Nephron progenitor cell (in vitro differentiated cells): ENCODE results near the gene SLC25A19.
"Not testable (repeated sequence)": the region's sequence is repeated elsewhere in the genome, so short reads cannot be mapped to it uniquely, and the experiment has no call there.

ENCODE experiments used
- DNase-seq: peaks from one replicate; pipeline ENCODE4 v3.0.0; 2021
- H3K27ac Mint-ChIP-seq: 2 replicates; pipeline ENCODE4 v1.8.0; 2021; ENCODE audit warnings: mild to moderate bottlenecking, moderate library complexity, mixed read lengths
- H3K27me3 Mint-ChIP-seq: 2 replicates; pipeline ENCODE4 v1.8.0; 2021; ENCODE audit warnings: mild to moderate bottlenecking, low read depth, mixed read lengths; ENCODE audit not compliant: poor library complexity
- H3K36me3 Mint-ChIP-seq: 2 replicates; pipeline ENCODE4 v1.8.0; 2021; ENCODE audit warnings: low read depth, mixed read lengths
- H3K4me1 Mint-ChIP-seq: 2 replicates; pipeline ENCODE4 v1.8.0; 2021; ENCODE audit warnings: mixed read lengths
- H3K4me3 Mint-ChIP-seq: 2 replicates; pipeline ENCODE4 v1.8.0; 2021; ENCODE audit warnings: mild to moderate bottlenecking, moderate library complexity, mixed read lengths
- H3K9me3 Mint-ChIP-seq: 2 replicates; pipeline ENCODE4 v1.8.0; 2021; ENCODE audit warnings: mild to moderate bottlenecking, moderate library complexity, mixed read lengths
- TF ChIP-seq, protein P1 (sequence below): fragments of 200-600 bp; sonication (generic); IDR thresholded peaks from 2 replicates; pipeline ENCODE4 v1.5.0; 2021; ENCODE audit warnings: antibody characterized with exemption

The SLC25A19 gene

DNA sequence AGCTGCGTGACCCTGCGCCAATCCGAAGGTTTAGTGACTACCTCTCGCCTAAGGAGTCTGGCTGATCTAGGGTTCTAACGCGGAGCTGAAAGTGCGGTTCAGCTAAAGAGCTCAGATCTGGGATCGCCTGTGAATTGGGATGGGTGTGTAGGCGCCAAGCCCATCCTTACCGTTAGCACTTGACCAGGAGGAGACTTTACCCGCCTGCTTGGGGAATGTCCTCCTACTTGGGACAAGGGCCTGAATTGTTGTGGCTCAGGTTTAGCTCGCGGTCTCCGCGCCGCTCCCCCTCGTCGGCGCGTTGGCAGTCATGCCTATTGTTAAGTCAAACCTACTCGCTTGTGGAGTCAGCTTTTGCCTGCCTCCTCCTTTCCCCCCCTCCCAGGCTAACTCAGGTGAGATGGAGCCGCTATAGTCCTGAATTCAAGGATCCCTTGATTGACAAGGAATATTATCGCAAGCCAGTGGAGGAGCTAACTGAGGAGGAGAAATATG, 27.1 kb downstream of the SLC25A19 start:
- no peaks in the 10 kb centered on the region for H3K9me3 Mint-ChIP-seq
- peaks cover 42% of the 10 kb centered on the region for H3K4me1 Mint-ChIP-seq
- DNase-seq: no peak
- peaks cover 21% of the 10 kb centered on the region for H3K36me3 Mint-ChIP-seq
- H3K27me3 Mint-ChIP-seq: peaks cover 3% of the 10 kb centered on the region
- peak overlapping the region; percentile 96 for H3K4me3 Mint-ChIP-seq
- H3K27ac Mint-ChIP-seq: peak overlapping the region; percentile 100
- TF ChIP-seq, protein P1, sequence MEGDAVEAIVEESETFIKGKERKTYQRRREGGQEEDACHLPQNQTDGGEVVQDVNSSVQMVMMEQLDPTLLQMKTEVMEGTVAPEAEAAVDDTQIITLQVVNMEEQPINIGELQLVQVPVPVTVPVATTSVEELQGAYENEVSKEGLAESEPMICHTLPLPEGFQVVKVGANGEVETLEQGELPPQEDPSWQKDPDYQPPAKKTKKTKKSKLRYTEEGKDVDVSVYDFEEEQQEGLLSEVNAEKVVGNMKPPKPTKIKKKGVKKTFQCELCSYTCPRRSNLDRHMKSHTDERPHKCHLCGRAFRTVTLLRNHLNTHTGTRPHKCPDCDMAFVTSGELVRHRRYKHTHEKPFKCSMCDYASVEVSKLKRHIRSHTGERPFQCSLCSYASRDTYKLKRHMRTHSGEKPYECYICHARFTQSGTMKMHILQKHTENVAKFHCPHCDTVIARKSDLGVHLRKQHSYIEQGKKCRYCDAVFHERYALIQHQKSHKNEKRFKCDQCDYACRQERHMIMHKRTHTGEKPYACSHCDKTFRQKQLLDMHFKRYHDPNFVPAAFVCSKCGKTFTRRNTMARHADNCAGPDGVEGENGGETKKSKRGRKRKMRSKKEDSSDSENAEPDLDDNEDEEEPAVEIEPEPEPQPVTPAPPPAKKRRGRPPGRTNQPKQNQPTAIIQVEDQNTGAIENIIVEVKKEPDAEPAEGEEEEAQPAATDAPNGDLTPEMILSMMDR: no peak

- H3K27ac Mint-ChIP-seq: peak within 1 kb of the TSS; percentile 100
- H3K4me1 Mint-ChIP-seq: peaks cover 45% of the 10 kb centered on the region
- peak; percentile 96 for DNase-seq
- peak within 1 kb of the TSS; percentile 96 for H3K4me3 Mint-ChIP-seq
- H3K36me3 Mint-ChIP-seq: peaks cover 18% of the 10 kb centered on the region
- TF ChIP-seq, protein P1: no peak
- peaks cover 3% of the 10 kb centered on the region for H3K27me3 Mint-ChIP-seq
- H3K9me3 Mint-ChIP-seq: no peaks in the 10 kb centered on the region
These were observed 27.7 kb downstream of the SLC25A19 start, which contains the start of the genes GGA3 and MRPS7 for GRCh38 chr17:75261336-75262111. GGA3 (minus strand) TSS chr17:75261606; CDS start chr17:75261587, 19 bp downstream. MRPS7 (plus strand) TSS chr17:75261879; CDS start chr17:75261901, 22 bp downstream.

DNA sequence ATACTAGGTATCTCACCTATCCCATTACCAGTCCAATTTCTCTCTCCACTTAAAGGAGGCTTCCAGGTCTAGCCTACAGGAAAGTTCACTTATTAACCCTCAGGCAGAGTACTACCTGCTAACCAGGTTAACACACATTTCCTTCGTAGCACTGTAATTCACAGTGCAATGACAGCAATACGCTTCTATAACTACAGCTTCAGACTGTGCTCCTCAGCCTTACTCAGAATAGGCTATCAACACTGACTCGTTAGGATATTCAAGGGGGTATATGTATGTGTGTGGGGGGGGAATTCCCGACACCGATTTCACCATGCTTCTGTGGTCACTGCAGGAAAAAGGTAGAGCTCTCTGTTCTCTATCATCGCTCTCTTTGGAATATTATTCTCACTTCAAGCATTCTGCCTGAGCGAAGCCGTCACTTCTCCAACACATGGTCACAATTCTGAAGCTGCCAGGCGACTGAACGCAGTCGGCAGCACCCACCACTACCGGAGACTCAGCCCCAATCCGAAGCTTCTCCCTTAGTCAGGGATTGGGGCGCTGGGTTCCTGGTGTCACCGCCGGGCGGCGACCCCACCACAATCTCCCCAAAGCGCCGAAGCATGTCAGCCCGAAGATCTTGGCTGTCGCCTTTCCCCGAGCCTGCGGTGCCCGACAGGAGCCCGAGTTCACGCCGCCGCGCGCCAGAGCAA, 28.4 kb downstream of the SLC25A19 start:
- TF ChIP-seq, protein P1: no peak
- DNase-seq: no peak
- peak overlapping the region; percentile 100 for H3K27ac Mint-ChIP-seq
- H3K36me3 Mint-ChIP-seq: peaks cover 18% of the 10 kb centered on the region
- no peaks in the 10 kb centered on the region for H3K9me3 Mint-ChIP-seq
- H3K4me3 Mint-ChIP-seq: peak overlapping the region; percentile 96
- H3K27me3 Mint-ChIP-seq: peaks cover 3% of the 10 kb centered on the region
- H3K4me1 Mint-ChIP-seq: peaks cover 45% of the 10 kb centered on the region

- H3K36me3 Mint-ChIP-seq, H3K4me3 Mint-ChIP-seq, H3K27ac Mint-ChIP-seq: not testable (repeated sequence)
These were observed 32.0 kb downstream of the SLC25A19 start for GRCh38 chr17:75257228-75257627.

GRCh38 chr17:75255954-75256698, 33.1 kb downstream of the SLC25A19 start:
- not testable (repeated sequence) for H3K36me3 Mint-ChIP-seq, H3K27ac Mint-ChIP-seq, H3K27me3 Mint-ChIP-seq, H3K9me3 Mint-ChIP-seq, DNase-seq, H3K4me3 Mint-ChIP-seq
- H3K4me1 Mint-ChIP-seq: peaks cover 32% of the 10 kb centered on the region

More at GRCh38 chr17:75257228-75257627, 32.0 kb downstream of the SLC25A19 start:
- not testable (repeated sequence) for DNase-seq, H3K27me3 Mint-ChIP-seq, H3K9me3 Mint-ChIP-seq
- H3K4me1 Mint-ChIP-seq: peaks cover 34% of the 10 kb centered on the region

DNA sequence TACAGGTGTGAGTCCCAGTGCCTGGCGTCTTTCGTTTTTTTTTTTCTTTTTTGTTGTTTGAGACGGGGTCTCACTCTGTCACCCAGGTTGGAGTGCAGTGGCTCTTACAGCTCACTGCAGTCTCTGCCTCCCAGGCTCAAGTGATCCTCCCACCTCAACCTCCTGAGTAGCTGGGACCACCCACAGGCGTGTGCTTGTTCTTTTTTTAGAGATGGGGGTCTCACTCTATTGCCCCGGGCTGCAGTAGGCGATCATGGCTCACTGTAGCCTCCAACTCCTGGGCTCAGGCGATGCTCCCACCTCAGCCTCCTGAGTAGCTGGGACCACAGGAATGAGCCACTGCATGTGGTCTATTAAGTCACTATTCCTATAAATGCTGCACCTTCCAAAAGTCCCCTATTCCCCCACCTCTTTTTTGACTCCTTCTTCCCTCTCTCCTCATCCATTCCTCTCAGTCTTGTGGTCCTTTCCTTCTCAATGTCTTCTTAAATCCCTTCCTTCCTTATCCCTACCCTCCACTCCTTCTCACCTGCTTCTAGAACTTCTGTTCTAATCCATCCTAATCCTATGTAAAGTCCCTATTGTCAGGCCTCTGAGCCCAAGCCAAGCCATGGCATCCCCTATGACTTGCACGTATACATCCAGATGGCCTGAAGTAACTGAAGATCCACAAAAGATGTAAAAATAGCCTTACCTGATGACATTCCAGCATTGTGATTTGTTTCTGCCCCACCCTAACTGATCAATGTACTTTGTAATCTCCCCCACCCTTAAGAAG, 37.0 kb downstream of the SLC25A19 start:
- H3K4me3 Mint-ChIP-seq: no peak overlapping the region
- H3K9me3 Mint-ChIP-seq: no peaks in the 10 kb centered on the region
- peaks cover 13% of the 10 kb centered on the region for H3K4me1 Mint-ChIP-seq
- no peaks in the 10 kb centered on the region for H3K36me3 Mint-ChIP-seq
- DNase-seq: no peak
- H3K27me3 Mint-ChIP-seq: peaks cover 9% of the 10 kb centered on the region
- no peak overlapping the region for H3K27ac Mint-ChIP-seq
- TF ChIP-seq, protein P1: no peak
